Mesothelial cell of epicardium (in vitro differentiated cells): Measurements from ENCODE around the gene TMEM178B. TPM values are rescaled to one million over a fixed set of nuclear protein-coding genes. Genes with fewer than 3 reads are reported as not detected.

Experiments
- DNase-seq, 2 experiments: peaks; one replicate each; pipeline ENCODE4 v3.0.0; 2021; ENCODE audit warnings: low spot score in 2 of 2; ENCODE audit not compliant: unreplicated experiment in 2 of 2
- H3K27ac Mint-ChIP-seq: 2 replicates; pipeline ENCODE4 v1.8.0; 2021; ENCODE audit warnings: mixed read lengths
- H3K27me3 Mint-ChIP-seq: 2 replicates; pipeline ENCODE4 v1.8.0; 2021; ENCODE audit warnings: low read depth, mixed read lengths
- H3K36me3 Mint-ChIP-seq: 2 replicates; pipeline ENCODE4 v1.8.0; 2021; ENCODE audit warnings: mixed read lengths
- H3K4me1 Mint-ChIP-seq: 2 replicates; pipeline ENCODE4 v1.8.0; 2021; ENCODE audit warnings: mixed read lengths
- H3K4me3 Mint-ChIP-seq: 2 replicates; pipeline ENCODE4 v1.8.0; 2021; ENCODE audit warnings: mild to moderate bottlenecking, moderate library complexity, mixed read lengths
- H3K9me3 Mint-ChIP-seq: 2 replicates; pipeline ENCODE4 v1.8.0; 2021; ENCODE audit warnings: mixed read lengths
- CTCF ChIP-seq: fragments of 200-600 bp; sonication (generic); IDR thresholded peaks from one replicate; pipeline ENCODE4 v1.5.0; 2021; ENCODE audit warnings: antibody characterized with exemption; ENCODE audit not compliant: unreplicated experiment
- total RNA-seq: library from RNA; stranded (reverse); gene quantifications from 3 replicates; pipeline ENCODE4 v1.2.1, GENCODE V29; 2021

The TMEM178B gene
- total RNA-seq, 1 donor from 2014 or later = 0.16 TPM

- H3K4me3 Mint-ChIP-seq = no peak overlapping the region
- no peaks in the 10 kb centered on the region for H3K36me3 Mint-ChIP-seq
- peaks cover 12% of the 10 kb centered on the region for H3K4me1 Mint-ChIP-seq
- H3K27me3 Mint-ChIP-seq = peaks cover 33% of the 10 kb centered on the region
- no peak overlapping the region for H3K27ac Mint-ChIP-seq
- H3K9me3 Mint-ChIP-seq = no peaks in the 10 kb centered on the region
- no peak for TF ChIP-seq CTCF
- no peak for DNase-seq
Observed at GRCh38 chr7:141202535-141202934, 128.7 kb downstream of the TMEM178B start.

GRCh38 chr7:141203177-141203576 is 129.3 kb downstream of the TMEM178B start:
- no peak for TF ChIP-seq CTCF
- H3K27ac Mint-ChIP-seq = no peak overlapping the region
- H3K27me3 Mint-ChIP-seq = peaks cover 33% of the 10 kb centered on the region
- H3K9me3 Mint-ChIP-seq = no peaks in the 10 kb centered on the region
- H3K4me3 Mint-ChIP-seq = no peak overlapping the region
- no peaks in the 10 kb centered on the region for H3K36me3 Mint-ChIP-seq
- DNase-seq = no peak
- H3K4me1 Mint-ChIP-seq = peaks cover 9% of the 10 kb centered on the region

- no peak overlapping the region for H3K27ac Mint-ChIP-seq
- H3K9me3 Mint-ChIP-seq = no peaks in the 10 kb centered on the region
- H3K4me3 Mint-ChIP-seq = no peak overlapping the region
- TF ChIP-seq CTCF = no peak
- DNase-seq = no peak
- peaks cover 33% of the 10 kb centered on the region for H3K27me3 Mint-ChIP-seq
- no peaks in the 10 kb centered on the region for H3K36me3 Mint-ChIP-seq
- peaks cover 5% of the 10 kb centered on the region for H3K4me1 Mint-ChIP-seq
Observed at GRCh38 chr7:141203586-141203985, 129.7 kb downstream of the TMEM178B start.

- H3K4me1 Mint-ChIP-seq = no peaks in the 10 kb centered on the region
- no peak for TF ChIP-seq CTCF
- H3K36me3 Mint-ChIP-seq = no peaks in the 10 kb centered on the region
- no peak overlapping the region for H3K4me3 Mint-ChIP-seq
- H3K27ac Mint-ChIP-seq = no peak overlapping the region
- H3K27me3 Mint-ChIP-seq = peaks cover 40% of the 10 kb centered on the region
- DNase-seq = no peak
- H3K9me3 Mint-ChIP-seq = no peaks in the 10 kb centered on the region
Observed at GRCh38 chr7:141207661-141208060, 133.8 kb downstream of the TMEM178B start.

- Mint-ChIP-seq H3K4me1 (no peaks in the 10 kb centered on the region), H3K27ac (no peak overlapping the region), H3K36me3 (no peaks in the 10 kb centered on the region), H3K4me3 (no peak overlapping the region), H3K9me3 (no peaks in the 10 kb centered on the region), H3K27me3 (peaks cover 41% of the 10 kb centered on the region)
- no peak for DNase-seq
- no peak for TF ChIP-seq CTCF
Observed at GRCh38 chr7:141208539-141208938, 134.7 kb downstream of the TMEM178B start.

GRCh38 chr7:141209454-141209853 is 135.6 kb downstream of the TMEM178B start:
- DNase-seq = no peak
- Mint-ChIP-seq H3K9me3 (no peaks in the 10 kb centered on the region), H3K27ac (no peak overlapping the region), H3K4me3 (no peak overlapping the region), H3K27me3 (peaks cover 46% of the 10 kb centered on the region), H3K4me1 (no peaks in the 10 kb centered on the region), H3K36me3 (no peaks in the 10 kb centered on the region)
- no peak for TF ChIP-seq CTCF
